Myocyte (in vitro differentiated cells): ENCODE measurements around the gene ATP11A. TPM values are rescaled to one million over a fixed set of nuclear protein-coding genes. Genes with fewer than 3 reads are reported as not detected.

Source experiments
- DNase-seq: peaks from one replicate; pipeline ENCODE4 v3.0.0-alpha.2; 2012; ENCODE audit warnings: low read depth
- total RNA-seq: library from RNA; depleted of rRNA; stranded (reverse); fragments of >200 nt; gene quantifications from 2 replicates; pipeline ENCODE4 v1.2.3, GENCODE V29; 2014

ATP11A gene
- total RNA-seq, 1 donor from 2014 or later: 8.0 TPM

- no peak for DNase-seq
Measured at GRCh38 chr13:112741185-112741755, 51.4 kb downstream of the ATP11A start.

GRCh38 chr13:112741835-112742570 is 52.2 kb downstream of the ATP11A start:
- DNase-seq: no peak

- no peak for DNase-seq
Measured at GRCh38 chr13:112742583-112742982, 52.7 kb downstream of the ATP11A start.

GRCh38 chr13:112743451-112744167 is 53.8 kb downstream of the ATP11A start:
- DNase-seq: no peak

- DNase-seq: no peak
Measured at GRCh38 chr13:112744168-112745021, 54.6 kb downstream of the ATP11A start.

GRCh38 chr13:112746044-112746443 is 56.2 kb downstream of the ATP11A start:
- DNase-seq: no peak

GRCh38 chr13:112747256-112747655 is 57.4 kb downstream of the ATP11A start:
- no peak for DNase-seq

- no peak for DNase-seq
Measured at GRCh38 chr13:112748947-112749735, 59.3 kb downstream of the ATP11A start.

- no peak for DNase-seq
Measured at GRCh38 chr13:112750570-112750969, 60.7 kb downstream of the ATP11A start.

GRCh38 chr13:112751617-112752016 is 61.8 kb downstream of the ATP11A start:
- no peak for DNase-seq

- DNase-seq: no peak
Measured at GRCh38 chr13:112752211-112752610, 62.4 kb downstream of the ATP11A start.

- peak; percentile 34 for DNase-seq
Measured at GRCh38 chr13:112752711-112753541, 63.1 kb downstream of the ATP11A start.

- no peak for DNase-seq
Measured at GRCh38 chr13:112753833-112754232, 64.0 kb downstream of the ATP11A start.

GRCh38 chr13:112754281-112755025 is 64.6 kb downstream of the ATP11A start:
- no peak for DNase-seq

GRCh38 chr13:112755331-112755730 is 65.5 kb downstream of the ATP11A start:
- DNase-seq: no peak

GRCh38 chr13:112756081-112756480 is 66.2 kb downstream of the ATP11A start:
- no peak for DNase-seq

- DNase-seq: no peak
Measured at GRCh38 chr13:112756511-112756966, 66.7 kb downstream of the ATP11A start.

- DNase-seq: no peak
Measured at GRCh38 chr13:112756967-112757758, 67.3 kb downstream of the ATP11A start.
